HG03439 (cell line): ENCODE data around the gene NME4.
"Not testable (repeated sequence)": the region's sequence is repeated elsewhere in the genome, so short reads cannot be mapped to it uniquely, and the experiment has no call there.

ENCODE experiments used
- ATAC-seq: cut with Tn5 transposase; IDR thresholded peaks from one replicate; pipeline ENCODE4 v1.9.1; 2021; ENCODE audit warnings: mild to moderate bottlenecking, moderate library complexity; ENCODE audit not compliant: unreplicated experiment

NME4 gene

GRCh38 chr16:396199-396598 lies 800 bp upstream of the NME4 start:
- no peak for ATAC-seq

- ATAC-seq, result no peak
Observed at GRCh38 chr16:396605-397004, 394 bp upstream of the NME4 start.

GRCh38 chr16:397736-398332 lies 835 bp downstream of the NME4 start:
- no peak for ATAC-seq

- no peak for ATAC-seq
Observed at GRCh38 chr16:398561-399339, 1.8 kb downstream of the NME4 start.

GRCh38 chr16:399340-400019 lies 2.5 kb downstream of the NME4 start:
- ATAC-seq, result no peak

GRCh38 chr16:400061-400591 lies 3.1 kb downstream of the NME4 start:
- no peak for ATAC-seq

- ATAC-seq, result peak; percentile 54
Observed at GRCh38 chr16:401468-402348, 4.7 kb downstream of the NME4 start, which contains the start of gene DECR2. Gene DECR2 (plus strand): TSS chr16:401885. CDS start chr16:401964, 79 bp downstream.

GRCh38 chr16:404971-405486 lies 8.0 kb downstream of the NME4 start:
- ATAC-seq, result no peak

GRCh38 chr16:405548-406506 lies 8.8 kb downstream of the NME4 start:
- ATAC-seq, result no peak

- no peak for ATAC-seq
Observed at GRCh38 chr16:407253-407652, 10.3 kb downstream of the NME4 start.

GRCh38 chr16:410516-411178 lies 13.6 kb downstream of the NME4 start:
- ATAC-seq, result no peak

GRCh38 chr16:411576-412265 lies 14.7 kb downstream of the NME4 start:
- no peak for ATAC-seq

GRCh38 chr16:414395-415169 lies 17.6 kb downstream of the NME4 start:
- no peak for ATAC-seq

- not testable (repeated sequence) for ATAC-seq
Observed at GRCh38 chr16:415170-415498, 18.1 kb downstream of the NME4 start.

- ATAC-seq, result not testable (repeated sequence)
Observed at GRCh38 chr16:422179-422578, 25.2 kb downstream of the NME4 start.

GRCh38 chr16:424033-424622 lies 27.1 kb downstream of the NME4 start:
- no peak for ATAC-seq

- no peak for ATAC-seq
Observed at GRCh38 chr16:424623-425081, 27.7 kb downstream of the NME4 start.
